ACHN (cell line): ENCODE data around the gene DCLK1.
"Not testable (repeated sequence)": the region's sequence is repeated elsewhere in the genome, so short reads cannot be mapped to it uniquely, and the experiment has no call there.

Source experiments
- DNase-seq: peaks from one replicate; pipeline ENCODE4 v3.0.0-alpha.2; 2015
- in situ Hi-C: cut with HindIII; loops from 2 replicates; pipeline ENCODE4 v1.10.0; 2017; ENCODE audit warnings: low sequenced_read_pairs, low pct_ligation_motif_present, low pct_unique_long_range_greater_than_20kb

DCLK1 gene

DNA sequence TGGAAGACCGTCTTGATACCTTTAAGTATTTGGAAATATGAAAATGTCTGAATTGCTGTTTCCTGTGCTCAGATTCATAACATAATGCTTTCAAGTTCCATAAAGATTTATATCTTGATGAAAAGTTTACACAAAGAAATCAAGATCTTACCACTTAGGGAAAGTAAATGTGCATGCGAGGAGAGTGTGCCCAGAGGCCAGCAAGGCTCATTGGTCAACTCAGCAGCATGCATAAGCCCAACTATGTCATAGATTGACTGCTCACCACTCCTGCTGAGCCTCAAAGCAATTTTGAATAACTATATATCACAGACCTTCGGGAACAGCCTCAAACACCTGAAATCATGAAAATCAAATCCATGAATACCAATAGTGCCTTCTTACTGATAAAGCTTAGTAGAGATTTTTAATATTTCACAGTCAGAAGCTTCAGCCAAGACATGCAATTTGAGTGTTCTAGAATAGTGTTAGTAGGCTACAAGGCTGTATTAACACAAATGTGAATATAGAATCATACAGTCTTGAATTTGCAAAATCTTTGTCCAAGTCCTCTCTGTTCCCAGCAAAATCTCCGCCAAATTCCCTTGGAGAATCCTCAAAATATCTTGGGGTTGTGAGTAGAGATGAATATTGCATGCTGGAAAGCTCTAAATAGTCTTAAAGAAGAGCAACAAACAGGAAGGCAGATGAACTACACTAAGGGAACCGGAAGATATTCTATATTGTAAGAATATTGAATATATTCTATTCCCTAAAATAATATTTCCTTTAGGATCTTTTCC, 124.1 kb downstream of the DCLK1 start:
- DNase-seq = no peak
- in situ Hi-C loops = no loop called here

GRCh38 chr13:36006347-36006746, 124.8 kb downstream of the DCLK1 start:
- in situ Hi-C loops = no loop called here
- no peak for DNase-seq

GRCh38 chr13:36001561-36001960, 129.6 kb downstream of the DCLK1 start:
- in situ Hi-C loops = no loop called here
- DNase-seq = no peak

DNA sequence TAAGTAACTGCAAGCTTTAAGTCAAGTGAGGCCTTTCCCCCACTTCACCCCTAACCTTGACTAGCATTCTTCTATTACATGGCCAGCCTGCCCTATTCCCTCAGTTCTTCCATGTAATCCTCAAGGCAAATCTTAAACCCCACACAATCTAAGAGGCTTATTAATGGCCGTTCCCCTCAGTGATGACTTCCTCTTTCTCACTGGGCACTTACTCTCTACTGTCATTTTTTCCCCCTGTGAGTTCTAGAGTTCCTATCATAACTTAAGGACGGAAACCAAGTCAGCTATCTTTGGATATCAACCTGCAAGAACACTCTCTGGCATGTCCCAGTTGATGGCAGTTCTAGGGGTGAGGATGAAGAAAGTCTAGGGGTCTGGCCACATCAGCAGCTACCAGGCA, 131.2 kb downstream of the DCLK1 start:
- in situ Hi-C loops = no loop called here
- DNase-seq = no peak

DNA sequence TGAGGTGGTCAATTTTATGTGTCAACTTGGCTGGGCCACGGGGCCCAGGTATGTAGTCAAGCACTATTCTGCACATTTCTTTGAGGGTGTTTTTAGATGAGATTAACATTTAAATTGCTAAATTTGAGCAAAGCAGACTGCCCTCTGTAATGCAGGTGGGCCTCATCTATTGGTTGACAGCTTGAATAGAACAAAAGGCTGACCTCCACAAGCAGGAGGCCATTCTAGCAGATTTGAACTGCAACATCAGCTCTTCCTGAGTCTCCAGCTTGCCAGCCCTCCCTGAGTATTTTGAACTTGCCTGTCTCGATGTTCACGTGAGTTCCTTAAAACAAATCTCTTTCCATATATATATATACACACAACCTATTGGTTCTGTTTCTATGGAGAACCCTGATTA, 134.8 kb downstream of the DCLK1 start:
- in situ Hi-C loops = no loop called here
- no peak for DNase-seq

- no peak for DNase-seq
- in situ Hi-C loops = no loop called here
Observed at GRCh38 chr13:35995136-35995535, 136.0 kb downstream of the DCLK1 start.

DNA sequence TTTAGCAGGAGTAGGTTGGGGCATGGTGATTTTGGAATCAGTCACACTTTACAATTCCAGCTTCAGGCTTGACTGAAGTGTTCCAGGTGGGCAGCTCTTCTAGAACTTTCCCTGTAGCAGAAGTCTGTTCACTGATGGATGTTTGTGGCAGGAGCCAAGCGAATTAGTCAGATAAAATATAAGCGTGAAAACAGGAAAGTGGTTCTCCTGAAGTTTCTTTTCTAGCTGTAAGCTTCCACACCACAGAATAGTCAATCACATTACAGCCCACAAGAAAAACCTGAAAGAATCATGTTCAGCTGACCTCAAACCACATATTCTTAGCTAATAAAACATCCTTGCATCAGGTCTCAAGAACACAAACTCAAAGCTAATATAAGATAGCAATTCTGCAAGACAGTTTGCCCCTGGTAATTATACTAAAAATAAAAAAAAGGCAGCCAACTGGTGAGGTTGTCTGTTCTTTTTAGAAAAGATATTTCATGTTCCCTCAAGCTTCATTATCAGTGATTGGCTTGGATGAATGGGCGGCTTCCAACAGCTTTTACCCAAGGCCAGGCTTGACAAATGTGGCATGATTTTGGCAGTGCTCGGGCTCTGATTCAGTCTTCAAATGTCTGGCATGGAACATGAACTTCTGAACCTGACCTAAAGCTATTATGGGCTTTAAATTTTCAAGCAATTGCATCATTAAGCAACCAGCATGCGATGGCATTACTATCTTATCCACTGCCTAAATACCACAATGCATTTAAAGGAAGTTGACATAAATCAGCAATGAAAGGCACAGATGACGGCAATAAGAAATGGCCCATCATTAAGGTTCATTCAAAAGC, 136.8 kb downstream of the DCLK1 start:
- DNase-seq = peak; percentile 12
- in situ Hi-C loops = no loop called here

- in situ Hi-C loops = no loop called here
- no peak for DNase-seq
Observed at GRCh38 chr13:35993686-35994085, 137.5 kb downstream of the DCLK1 start.

GRCh38 chr13:35992964-35993363, 138.2 kb downstream of the DCLK1 start:
- DNase-seq = no peak

DNA sequence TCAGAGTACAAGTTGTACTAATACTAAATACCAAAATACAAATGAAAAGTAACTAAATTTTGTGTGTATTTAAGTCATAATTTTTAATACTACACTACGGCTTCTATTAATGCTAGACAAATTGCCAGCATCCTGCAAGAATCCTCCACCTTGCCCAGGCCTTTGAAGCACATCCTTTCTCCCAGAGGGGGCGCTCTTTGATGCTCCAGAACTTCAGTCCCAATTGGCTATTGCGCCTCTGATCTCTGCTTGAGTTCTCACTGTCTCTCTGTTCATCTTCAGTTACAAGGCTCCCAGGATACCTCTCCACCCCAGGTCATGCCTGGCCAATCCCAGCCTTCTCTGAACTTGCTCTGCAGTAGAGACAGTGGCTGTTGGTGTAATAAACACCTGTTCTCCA, 141.0 kb downstream of the DCLK1 start:
- DNase-seq = no peak
- in situ Hi-C loops = no loop called here

More at GRCh38 chr13:35992964-35993363, 138.2 kb downstream of the DCLK1 start:
- in situ Hi-C loops = no loop called here

DNA sequence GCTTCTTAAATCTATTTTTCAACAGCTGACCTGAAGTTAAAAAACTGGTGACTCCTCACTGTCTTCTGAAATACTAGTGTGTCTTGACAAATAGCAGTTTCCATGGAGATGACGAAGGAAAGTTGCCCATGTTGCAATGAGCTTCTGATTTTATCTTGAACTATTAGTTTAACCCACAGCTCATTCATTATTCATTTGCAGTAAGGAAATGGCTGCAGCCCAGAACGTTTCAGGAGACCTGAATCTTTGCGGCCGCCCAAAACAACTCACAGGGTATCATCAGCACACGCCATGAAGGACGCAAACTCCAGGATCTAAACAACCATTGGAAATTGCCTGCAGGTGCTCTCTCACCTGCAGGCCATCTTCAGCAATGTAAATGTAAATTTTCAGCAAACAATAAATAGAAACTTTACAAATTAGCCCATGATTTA, 142.5 kb downstream of the DCLK1 start:
- DNase-seq = no peak
- in situ Hi-C loops = no loop called here

GRCh38 chr13:35987572-35988513, 143.3 kb downstream of the DCLK1 start:
- in situ Hi-C loops = no loop called here
- DNase-seq = no peak

- in situ Hi-C loops = no loop called here
- DNase-seq = no peak
Observed at GRCh38 chr13:35984776-35985453, 146.3 kb downstream of the DCLK1 start.

- in situ Hi-C loops = no loop called here
- DNase-seq = no peak
Observed at GRCh38 chr13:35984287-35984686, 146.9 kb downstream of the DCLK1 start.

GRCh38 chr13:35983703-35984102, 147.5 kb downstream of the DCLK1 start:
- in situ Hi-C loops, DNase-seq: not testable (repeated sequence)

GRCh38 chr13:35983206-35983605, 148.0 kb downstream of the DCLK1 start:
- DNase-seq = no peak
- in situ Hi-C loops = no loop called here

- in situ Hi-C loops = no loop called here
- DNase-seq = peak; percentile 32
Observed at GRCh38 chr13:35979361-35979951, 151.7 kb downstream of the DCLK1 start.
